ENCODE data around the gene ZNF584.

DNA sequence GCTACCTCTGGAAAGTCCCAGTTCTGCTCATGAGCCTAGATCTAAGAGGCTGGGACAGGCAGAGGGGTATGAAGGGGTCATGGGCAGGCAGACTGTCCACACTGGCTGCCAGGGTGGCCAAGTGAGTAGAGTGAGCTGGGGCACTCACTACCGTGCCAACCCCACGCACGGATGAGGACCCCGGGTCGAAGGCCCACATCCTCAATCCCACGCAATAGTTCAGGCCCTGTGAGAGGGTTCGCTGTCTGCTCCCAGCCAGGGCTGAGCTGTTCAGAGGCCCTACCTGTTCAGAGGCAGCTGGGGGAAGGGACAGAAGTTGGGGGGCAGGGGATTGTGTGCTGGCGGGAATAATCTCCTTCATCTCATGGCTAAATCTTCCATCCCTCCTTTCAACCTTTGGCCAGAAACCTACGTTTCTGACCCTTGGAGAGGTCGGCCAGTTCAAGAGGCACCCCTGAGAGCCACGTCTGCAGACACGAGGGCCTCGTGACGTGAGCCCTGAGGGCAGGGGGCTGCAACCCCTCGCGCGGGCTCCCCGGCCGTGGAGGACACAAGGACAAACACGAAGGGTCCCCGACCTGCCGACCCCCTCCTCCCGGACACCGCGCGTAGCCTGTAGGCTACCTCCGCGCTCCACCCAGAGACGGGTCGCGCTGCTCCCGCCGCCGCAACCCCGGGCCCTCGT lies 22.4 kb upstream of the ZNF584 start:
- TF ChIP-seq, protein P1, sequence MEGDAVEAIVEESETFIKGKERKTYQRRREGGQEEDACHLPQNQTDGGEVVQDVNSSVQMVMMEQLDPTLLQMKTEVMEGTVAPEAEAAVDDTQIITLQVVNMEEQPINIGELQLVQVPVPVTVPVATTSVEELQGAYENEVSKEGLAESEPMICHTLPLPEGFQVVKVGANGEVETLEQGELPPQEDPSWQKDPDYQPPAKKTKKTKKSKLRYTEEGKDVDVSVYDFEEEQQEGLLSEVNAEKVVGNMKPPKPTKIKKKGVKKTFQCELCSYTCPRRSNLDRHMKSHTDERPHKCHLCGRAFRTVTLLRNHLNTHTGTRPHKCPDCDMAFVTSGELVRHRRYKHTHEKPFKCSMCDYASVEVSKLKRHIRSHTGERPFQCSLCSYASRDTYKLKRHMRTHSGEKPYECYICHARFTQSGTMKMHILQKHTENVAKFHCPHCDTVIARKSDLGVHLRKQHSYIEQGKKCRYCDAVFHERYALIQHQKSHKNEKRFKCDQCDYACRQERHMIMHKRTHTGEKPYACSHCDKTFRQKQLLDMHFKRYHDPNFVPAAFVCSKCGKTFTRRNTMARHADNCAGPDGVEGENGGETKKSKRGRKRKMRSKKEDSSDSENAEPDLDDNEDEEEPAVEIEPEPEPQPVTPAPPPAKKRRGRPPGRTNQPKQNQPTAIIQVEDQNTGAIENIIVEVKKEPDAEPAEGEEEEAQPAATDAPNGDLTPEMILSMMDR (IDR thresholded peaks at IDR 0.05) = no peak
- TF ChIP-seq POLR2A (IDR thresholded peaks at IDR 0.05) = no peak
- no peak for TF ChIP-seq POLR2AphosphoS5 (IDR thresholded peaks at IDR 0.05)
